Stimulated activated CD8-positive, alpha-beta memory T cell treated with anti-CD3 and anti-CD28 coated beads, Interleukin-4, amount 100 ng/mL, for 24 hours (primary cell): ENCODE data around the gene IFT22.
"Not testable (repeated sequence)": the region's sequence is repeated elsewhere in the genome, so short reads cannot be mapped to it uniquely, and the experiment has no call there.

Experiments used
- DNase-seq: peaks from one replicate; pipeline ENCODE4 v3.0.0-alpha.2; 2020; ENCODE audit warnings: low read depth

IFT22 gene

GRCh38 chr7:101277155-101277554 is 44.5 kb downstream of the IFT22 start:
- no peak for DNase-seq

- no peak for DNase-seq
Measured at GRCh38 chr7:101273206-101273605, 48.4 kb downstream of the IFT22 start.

- no peak for DNase-seq
Measured at GRCh38 chr7:101271021-101271420, 50.6 kb downstream of the IFT22 start.

- no peak for DNase-seq
Measured at GRCh38 chr7:101269664-101270063, 51.9 kb downstream of the IFT22 start.

GRCh38 chr7:101265622-101266516 is 55.7 kb downstream of the IFT22 start:
- DNase-seq: no peak

GRCh38 chr7:101264102-101264706 is 57.4 kb downstream of the IFT22 start:
- not testable (repeated sequence) for DNase-seq
